ENCODE results near the gene SAP130.

DNA sequence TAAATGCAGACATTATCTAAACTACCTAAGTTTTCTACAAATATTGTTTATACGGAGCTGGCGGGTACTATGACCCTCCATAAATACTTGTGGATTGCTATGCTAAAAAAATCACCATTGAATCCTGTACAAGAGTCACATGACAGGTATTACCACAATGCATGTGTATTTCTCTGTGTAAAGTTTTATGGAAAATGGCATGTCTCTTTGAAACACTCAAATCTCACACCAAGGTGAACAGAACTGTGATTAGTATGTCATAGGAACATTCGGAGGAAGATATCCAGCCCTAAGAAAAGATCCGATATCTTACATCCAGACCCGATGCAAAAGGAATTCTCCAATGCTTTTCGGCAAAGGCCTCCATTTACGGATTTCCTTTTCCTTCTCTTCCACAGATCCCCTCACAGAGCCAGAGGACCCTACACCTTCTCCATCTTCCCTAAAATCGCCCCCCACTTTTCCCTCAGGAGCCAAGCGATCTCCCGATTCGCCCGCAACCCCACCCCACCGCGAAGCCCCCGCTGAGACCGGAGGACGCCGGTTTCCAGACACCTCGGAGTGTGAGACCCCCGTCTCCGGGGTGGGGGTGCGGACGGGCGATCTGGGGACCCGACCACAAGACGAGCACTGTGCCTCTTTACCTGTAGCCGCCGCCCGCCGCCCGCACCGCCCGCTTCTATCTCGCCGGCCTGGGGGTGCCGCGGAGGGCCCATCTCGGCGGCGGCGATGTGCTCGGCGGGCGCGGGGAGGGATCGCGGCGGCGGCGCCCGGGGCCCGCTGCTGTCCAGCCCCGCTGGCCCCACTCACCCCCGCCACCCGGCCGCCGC is 1.2 kb downstream of the SAP130 start:
- TF ChIP-seq, protein P1, sequence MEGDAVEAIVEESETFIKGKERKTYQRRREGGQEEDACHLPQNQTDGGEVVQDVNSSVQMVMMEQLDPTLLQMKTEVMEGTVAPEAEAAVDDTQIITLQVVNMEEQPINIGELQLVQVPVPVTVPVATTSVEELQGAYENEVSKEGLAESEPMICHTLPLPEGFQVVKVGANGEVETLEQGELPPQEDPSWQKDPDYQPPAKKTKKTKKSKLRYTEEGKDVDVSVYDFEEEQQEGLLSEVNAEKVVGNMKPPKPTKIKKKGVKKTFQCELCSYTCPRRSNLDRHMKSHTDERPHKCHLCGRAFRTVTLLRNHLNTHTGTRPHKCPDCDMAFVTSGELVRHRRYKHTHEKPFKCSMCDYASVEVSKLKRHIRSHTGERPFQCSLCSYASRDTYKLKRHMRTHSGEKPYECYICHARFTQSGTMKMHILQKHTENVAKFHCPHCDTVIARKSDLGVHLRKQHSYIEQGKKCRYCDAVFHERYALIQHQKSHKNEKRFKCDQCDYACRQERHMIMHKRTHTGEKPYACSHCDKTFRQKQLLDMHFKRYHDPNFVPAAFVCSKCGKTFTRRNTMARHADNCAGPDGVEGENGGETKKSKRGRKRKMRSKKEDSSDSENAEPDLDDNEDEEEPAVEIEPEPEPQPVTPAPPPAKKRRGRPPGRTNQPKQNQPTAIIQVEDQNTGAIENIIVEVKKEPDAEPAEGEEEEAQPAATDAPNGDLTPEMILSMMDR (IDR thresholded peaks at IDR 0.05; ENCODE audit: low read length), result no peak
- TF ChIP-seq EZH2 (optimal IDR thresholded peaks at IDR 0.05; ENCODE audit: low read depth, low read length), result no peak

Measured in MM.1S (cell line).